ENCODE results near the gene HSPB2.
"Not testable (repeated sequence)": the region's sequence is repeated elsewhere in the genome, so short reads cannot be mapped to it uniquely, and the experiment has no call there.

The HSPB2 gene

GRCh38 chr11:111912535-111912934 lies at the start of gene HSPB2:
HSPB2 (plus strand) TSS chr11:111912734; CDS start chr11:111912830, 96 bp downstream.
- H3K27ac ChIP-seq (ENCODE audit: low read length): no peak within 1 kb of the TSS
- H3K4me1 ChIP-seq (ENCODE audit: control insufficient read depth, low read depth, low read length): peaks cover 11% of the 10 kb centered on the region
- no peak within 1 kb of the TSS for H3K9ac ChIP-seq (ENCODE audit: low read length)
- H3K27me3 ChIP-seq (ENCODE audit: control insufficient read depth, insufficient read depth, low read length): no peaks in the 10 kb centered on the region
- H3K4me3 ChIP-seq (ENCODE audit: low read length): no peak within 1 kb of the TSS
- H3K9me3 ChIP-seq (ENCODE audit: control insufficient read depth, low read depth, low read length): no peaks in the 10 kb centered on the region
- no peaks in the 10 kb centered on the region for H3K36me3 ChIP-seq (ENCODE audit: control insufficient read depth, low read depth, low read length)

GRCh38 chr11:111870113-111870512 lies 42.4 kb upstream of the HSPB2 start:
- H3K9ac ChIP-seq (ENCODE audit: low read length): no peak overlapping the region
- peaks cover 6% of the 10 kb centered on the region for H3K36me3 ChIP-seq (ENCODE audit: control insufficient read depth, low read depth, low read length)
- no peaks in the 10 kb centered on the region for H3K27me3 ChIP-seq (ENCODE audit: control insufficient read depth, insufficient read depth, low read length)
- no peak overlapping the region for H3K27ac ChIP-seq (ENCODE audit: low read length)
- H3K4me3 ChIP-seq (ENCODE audit: low read length): peak overlapping the region; percentile 94
- peaks cover 6% of the 10 kb centered on the region for H3K4me1 ChIP-seq (ENCODE audit: control insufficient read depth, low read depth, low read length)
- H3K9me3 ChIP-seq (ENCODE audit: control insufficient read depth, low read depth, low read length): no peaks in the 10 kb centered on the region

GRCh38 chr11:111870522-111870885 lies 42.0 kb upstream of the HSPB2 start:
- no peaks in the 10 kb centered on the region for H3K9me3 ChIP-seq (ENCODE audit: control insufficient read depth, low read depth, low read length)
- H3K36me3 ChIP-seq (ENCODE audit: control insufficient read depth, low read depth, low read length): peaks cover 6% of the 10 kb centered on the region
- no peak overlapping the region for H3K27ac ChIP-seq (ENCODE audit: low read length)
- peaks cover 6% of the 10 kb centered on the region for H3K4me1 ChIP-seq (ENCODE audit: control insufficient read depth, low read depth, low read length)
- peak overlapping the region; percentile 94 for H3K4me3 ChIP-seq (ENCODE audit: low read length)
- no peaks in the 10 kb centered on the region for H3K27me3 ChIP-seq (ENCODE audit: control insufficient read depth, insufficient read depth, low read length)
- H3K9ac ChIP-seq (ENCODE audit: low read length): peak overlapping the region; percentile 51

GRCh38 chr11:111870886-111871692 lies 41.4 kb upstream of the HSPB2 start, which contains the start of gene ALG9:
ALG9 (minus strand) TSS chr11:111871581; CDS start chr11:111871482, 99 bp downstream.
- Histone ChIP-seq H3K9me3 (ENCODE audit: control insufficient read depth, low read depth, low read length) (no peaks in the 10 kb centered on the region), H3K4me3 (ENCODE audit: low read length) (peak within 1 kb of the TSS; percentile 94), H3K4me1 (ENCODE audit: control insufficient read depth, low read depth, low read length) (peaks cover 6% of the 10 kb centered on the region), H3K9ac (ENCODE audit: low read length) (peak within 1 kb of the TSS; percentile 51), H3K27ac (ENCODE audit: low read length) (no peak within 1 kb of the TSS), H3K36me3 (ENCODE audit: control insufficient read depth, low read depth, low read length) (peaks cover 6% of the 10 kb centered on the region), H3K27me3 (ENCODE audit: control insufficient read depth, insufficient read depth, low read length) (no peaks in the 10 kb centered on the region)

- no peak overlapping the region for H3K27ac ChIP-seq (ENCODE audit: low read length)
- no peaks in the 10 kb centered on the region for H3K36me3 ChIP-seq (ENCODE audit: control insufficient read depth, low read depth, low read length)
- no peaks in the 10 kb centered on the region for H3K27me3 ChIP-seq (ENCODE audit: control insufficient read depth, insufficient read depth, low read length)
- peak overlapping the region; percentile 51 for H3K9ac ChIP-seq (ENCODE audit: low read length)
- H3K4me3 ChIP-seq (ENCODE audit: low read length): peak overlapping the region; percentile 94
- no peaks in the 10 kb centered on the region for H3K9me3 ChIP-seq (ENCODE audit: control insufficient read depth, low read depth, low read length)
- peaks cover 6% of the 10 kb centered on the region for H3K4me1 ChIP-seq (ENCODE audit: control insufficient read depth, low read depth, low read length)
Measured at GRCh38 chr11:111871693-111872161, 40.8 kb upstream of the HSPB2 start.

GRCh38 chr11:111878385-111878848 lies 34.1 kb upstream of the HSPB2 start:
- peak overlapping the region; percentile 10 for H3K27ac ChIP-seq (ENCODE audit: low read length)
- peak overlapping the region; percentile 99 for H3K4me3 ChIP-seq (ENCODE audit: low read length)
- no peaks in the 10 kb centered on the region for H3K36me3 ChIP-seq (ENCODE audit: control insufficient read depth, low read depth, low read length)
- H3K27me3 ChIP-seq (ENCODE audit: control insufficient read depth, insufficient read depth, low read length): no peaks in the 10 kb centered on the region
- no peaks in the 10 kb centered on the region for H3K9me3 ChIP-seq (ENCODE audit: control insufficient read depth, low read depth, low read length)
- H3K4me1 ChIP-seq (ENCODE audit: control insufficient read depth, low read depth, low read length): peaks cover 5% of the 10 kb centered on the region
- H3K9ac ChIP-seq (ENCODE audit: low read length): peak overlapping the region; percentile 61

GRCh38 chr11:111878849-111879636 lies 33.5 kb upstream of the HSPB2 start, which contains the start of the genes CFAP68 and FDXACB1:
CFAP68 (plus strand) TSS chr11:111879541; CDS start chr11:111879561, 20 bp downstream.
FDXACB1 (minus strand) TSS chr11:111879165; CDS start chr11:111879132, 33 bp downstream.
- Histone ChIP-seq H3K9ac (ENCODE audit: low read length) (peak within 1 kb of the TSS; percentile 84), H3K36me3 (ENCODE audit: control insufficient read depth, low read depth, low read length) (no peaks in the 10 kb centered on the region), H3K27ac (ENCODE audit: low read length) (peak within 1 kb of the TSS; percentile 97), H3K27me3 (ENCODE audit: control insufficient read depth, insufficient read depth, low read length) (no peaks in the 10 kb centered on the region), H3K4me1 (ENCODE audit: control insufficient read depth, low read depth, low read length) (peaks cover 5% of the 10 kb centered on the region), H3K4me3 (ENCODE audit: low read length) (peak within 1 kb of the TSS; percentile 99), H3K9me3 (ENCODE audit: control insufficient read depth, low read depth, low read length) (no peaks in the 10 kb centered on the region)

GRCh38 chr11:111879637-111879960 lies 32.9 kb upstream of the HSPB2 start:
- peak overlapping the region; percentile 99 for H3K4me3 ChIP-seq (ENCODE audit: low read length)
- no peaks in the 10 kb centered on the region for H3K36me3 ChIP-seq (ENCODE audit: control insufficient read depth, low read depth, low read length)
- no peaks in the 10 kb centered on the region for H3K27me3 ChIP-seq (ENCODE audit: control insufficient read depth, insufficient read depth, low read length)
- H3K9me3 ChIP-seq (ENCODE audit: control insufficient read depth, low read depth, low read length): no peaks in the 10 kb centered on the region
- H3K9ac ChIP-seq (ENCODE audit: low read length): peak overlapping the region; percentile 84
- peaks cover 5% of the 10 kb centered on the region for H3K4me1 ChIP-seq (ENCODE audit: control insufficient read depth, low read depth, low read length)
- peak overlapping the region; percentile 97 for H3K27ac ChIP-seq (ENCODE audit: low read length)

GRCh38 chr11:111882202-111882601 lies 30.3 kb upstream of the HSPB2 start:
- H3K27me3 ChIP-seq (ENCODE audit: control insufficient read depth, insufficient read depth, low read length): no peaks in the 10 kb centered on the region
- no peaks in the 10 kb centered on the region for H3K36me3 ChIP-seq (ENCODE audit: control insufficient read depth, low read depth, low read length)
- H3K27ac ChIP-seq (ENCODE audit: low read length): no peak overlapping the region
- H3K4me1 ChIP-seq (ENCODE audit: control insufficient read depth, low read depth, low read length): peaks cover 5% of the 10 kb centered on the region
- H3K4me3 ChIP-seq (ENCODE audit: low read length): no peak overlapping the region
- no peak overlapping the region for H3K9ac ChIP-seq (ENCODE audit: low read length)
- no peaks in the 10 kb centered on the region for H3K9me3 ChIP-seq (ENCODE audit: control insufficient read depth, low read depth, low read length)

- not testable (repeated sequence) for H3K9ac ChIP-seq (ENCODE audit: low read length); H3K27me3 ChIP-seq (ENCODE audit: control insufficient read depth, insufficient read depth, low read length); H3K4me3 ChIP-seq (ENCODE audit: low read length); H3K27ac ChIP-seq (ENCODE audit: low read length); H3K4me1 ChIP-seq (ENCODE audit: control insufficient read depth, low read depth, low read length); H3K9me3 ChIP-seq (ENCODE audit: control insufficient read depth, low read depth, low read length); H3K36me3 ChIP-seq (ENCODE audit: control insufficient read depth, low read depth, low read length)
Measured at GRCh38 chr11:111885053-111885452, 27.5 kb upstream of the HSPB2 start.

- H3K9ac ChIP-seq (ENCODE audit: low read length): no peak overlapping the region
- H3K9me3 ChIP-seq (ENCODE audit: control insufficient read depth, low read depth, low read length): no peaks in the 10 kb centered on the region
- no peak overlapping the region for H3K4me3 ChIP-seq (ENCODE audit: low read length)
- H3K27ac ChIP-seq (ENCODE audit: low read length): no peak overlapping the region
- no peaks in the 10 kb centered on the region for H3K36me3 ChIP-seq (ENCODE audit: control insufficient read depth, low read depth, low read length)
- H3K27me3 ChIP-seq (ENCODE audit: control insufficient read depth, insufficient read depth, low read length): no peaks in the 10 kb centered on the region
- no peaks in the 10 kb centered on the region for H3K4me1 ChIP-seq (ENCODE audit: control insufficient read depth, low read depth, low read length)
Measured at GRCh38 chr11:111886032-111886431, 26.5 kb upstream of the HSPB2 start.

Data from iPS-18a (cell line).